GM18511 (cell line): ENCODE data around the gene STK32B.
"Not testable (repeated sequence)": the region's sequence is repeated elsewhere in the genome, so short reads cannot be mapped to it uniquely, and the experiment has no call there.

Experiments used
- ATAC-seq: cut with Tn5 transposase; IDR thresholded peaks from one replicate; pipeline ENCODE4 v1.9.1; 2021; ENCODE audit warnings: mild to moderate bottlenecking, moderate library complexity; ENCODE audit not compliant: unreplicated experiment

Gene STK32B

DNA sequence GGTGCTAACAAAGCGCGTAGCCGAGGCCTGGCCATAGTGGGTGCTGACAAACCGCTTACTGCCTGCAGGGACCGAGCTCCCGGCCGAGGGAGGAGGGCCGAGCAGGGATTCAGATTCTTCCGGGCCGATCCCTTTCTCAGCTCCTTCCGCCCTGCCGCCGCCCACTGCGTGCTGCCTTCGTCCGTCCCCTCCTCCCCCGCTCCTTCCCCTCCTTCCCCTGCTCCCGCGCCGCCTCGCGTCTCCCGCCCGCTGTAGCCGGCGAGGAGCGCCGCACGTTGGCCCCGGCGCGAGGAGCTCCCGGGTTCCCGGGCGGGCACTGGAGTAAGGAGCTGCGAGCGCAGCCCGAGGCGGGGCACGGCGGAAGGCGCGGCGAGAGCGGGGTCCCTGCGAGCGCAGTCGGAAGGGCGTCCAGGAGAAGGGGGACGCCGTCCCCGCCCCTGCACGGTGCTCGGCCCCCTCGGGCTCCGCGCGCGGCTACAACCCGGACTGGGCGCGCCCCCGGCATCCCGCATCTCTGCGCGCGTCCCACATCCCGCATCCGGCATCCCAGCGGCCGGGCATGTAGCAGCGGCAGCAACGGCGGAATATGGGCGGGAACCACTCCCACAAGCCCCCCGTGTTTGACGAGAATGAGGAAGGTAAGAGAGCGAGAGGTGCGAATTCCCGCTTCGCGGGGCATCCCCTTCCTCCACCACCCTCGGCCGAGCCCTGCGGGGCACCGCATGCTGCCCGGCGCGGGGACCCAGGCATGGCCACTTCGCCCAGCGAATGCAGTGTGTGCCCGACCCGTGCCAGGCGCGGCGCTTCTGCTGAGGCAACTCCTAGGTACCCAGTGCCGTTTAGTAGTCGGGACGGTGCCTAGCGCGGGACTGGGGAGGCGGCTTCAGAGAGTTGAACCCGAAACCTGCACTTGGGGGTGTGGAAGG is at the start of gene STK32B:
TSS of gene STK32B (plus strand) at position 203 of the 926 bp plus-strand sequence.
- ATAC-seq, result no peak

DNA sequence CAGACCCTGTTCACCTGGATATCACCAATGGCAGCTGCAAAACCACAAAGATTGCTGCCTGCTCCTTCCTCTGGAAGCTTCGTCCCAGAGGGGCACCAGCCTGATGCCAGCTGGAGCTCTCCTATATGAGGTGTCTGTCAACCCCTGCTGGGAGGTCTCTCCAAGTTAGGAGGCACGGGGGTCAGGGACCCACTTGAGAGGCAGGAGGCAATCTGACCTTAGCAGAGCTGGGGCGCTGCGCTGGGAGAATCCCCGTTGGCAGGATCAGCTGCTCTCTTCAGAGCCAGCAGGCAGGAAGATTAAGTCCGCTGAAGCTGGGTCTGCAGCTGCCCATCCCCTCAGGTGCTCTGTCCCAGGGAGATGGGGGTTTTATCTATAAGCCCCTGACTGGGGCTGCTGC is 49.6 kb upstream of the STK32B start:
- not testable (repeated sequence) for ATAC-seq

DNA sequence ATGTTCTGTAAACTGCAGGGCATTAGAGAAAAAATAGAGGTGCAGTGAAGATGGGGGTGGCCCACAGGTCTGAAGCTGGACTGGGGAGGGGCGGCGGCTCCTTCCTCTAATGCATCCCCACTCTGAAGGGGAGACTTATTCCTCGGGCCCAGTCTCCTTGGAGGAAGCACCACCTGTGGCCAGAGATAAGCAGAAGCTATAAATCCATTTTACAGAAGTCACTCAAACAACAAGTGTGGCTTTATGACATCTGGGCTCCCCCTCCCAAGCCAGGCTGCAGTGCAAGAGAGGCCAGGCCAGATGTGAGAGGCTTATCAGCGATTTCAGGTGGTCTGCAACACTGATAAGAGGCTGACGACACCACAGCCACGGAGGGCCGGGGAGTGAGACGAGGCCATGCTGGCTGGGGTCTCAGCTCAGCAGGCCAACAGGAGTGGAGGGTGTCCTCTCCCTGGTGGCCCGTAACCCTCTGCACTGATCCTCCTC is 47.9 kb upstream of the STK32B start:
- ATAC-seq, result no peak

DNA sequence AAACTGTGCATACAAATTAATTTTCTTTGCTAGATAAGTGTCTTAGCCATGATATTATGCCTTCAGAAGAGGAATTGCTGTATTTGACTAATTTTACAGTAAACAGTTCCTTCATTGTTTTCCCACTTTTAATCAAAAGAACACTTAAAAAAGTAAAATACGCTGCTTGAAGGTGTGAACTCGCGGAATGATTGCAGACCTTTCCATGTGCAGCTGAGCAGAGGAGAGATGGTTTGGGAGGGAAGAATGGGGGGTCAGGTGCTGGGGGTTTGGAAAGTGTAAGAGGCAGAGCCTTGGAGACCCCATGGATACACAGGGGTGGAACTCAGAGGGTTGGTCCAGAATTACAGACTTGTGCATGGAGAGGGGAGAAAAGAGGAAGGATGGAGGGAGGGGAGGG is 47.4 kb upstream of the STK32B start:
- ATAC-seq, result no peak

DNA sequence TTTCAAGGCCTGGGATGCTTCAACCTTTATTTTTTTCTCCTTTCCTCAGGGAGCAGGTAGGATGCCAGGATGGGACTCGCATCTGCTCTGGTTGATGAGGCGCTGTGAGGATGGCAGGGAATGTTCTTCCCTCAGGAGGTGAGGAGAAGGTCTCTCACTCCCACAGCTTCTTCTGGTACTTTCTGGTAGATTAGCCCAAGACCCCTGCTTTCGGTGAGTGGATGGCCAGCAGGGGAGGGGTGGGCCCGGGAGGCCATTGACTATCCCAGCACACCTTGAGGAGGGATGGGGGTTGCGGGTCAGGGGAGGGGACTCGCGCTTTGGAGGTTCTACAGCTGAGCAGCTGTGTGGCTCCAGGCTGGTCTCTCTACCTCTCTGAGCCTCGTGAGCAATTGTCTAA is 46.8 kb upstream of the STK32B start:
- no peak for ATAC-seq

DNA sequence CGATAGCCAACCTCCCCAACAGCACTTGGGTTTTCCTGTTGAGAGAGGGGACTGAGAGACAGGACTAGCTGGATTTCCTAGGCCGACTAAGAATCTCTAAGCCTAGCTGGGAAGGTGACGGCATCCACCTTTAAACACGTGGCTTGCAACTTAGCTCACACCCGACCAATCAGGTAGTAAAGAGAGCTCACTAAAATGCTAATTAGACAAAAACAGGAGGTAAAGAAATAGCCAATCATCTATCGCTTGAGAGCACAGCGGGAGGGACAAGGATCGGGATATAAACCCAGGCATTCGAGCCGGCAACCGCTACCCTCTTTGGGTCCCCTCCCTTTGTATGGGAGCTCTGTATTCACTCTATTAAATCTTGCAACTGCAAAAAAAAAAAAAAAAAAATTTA is 44.3 kb upstream of the STK32B start:
- ATAC-seq, result not testable (repeated sequence)

DNA sequence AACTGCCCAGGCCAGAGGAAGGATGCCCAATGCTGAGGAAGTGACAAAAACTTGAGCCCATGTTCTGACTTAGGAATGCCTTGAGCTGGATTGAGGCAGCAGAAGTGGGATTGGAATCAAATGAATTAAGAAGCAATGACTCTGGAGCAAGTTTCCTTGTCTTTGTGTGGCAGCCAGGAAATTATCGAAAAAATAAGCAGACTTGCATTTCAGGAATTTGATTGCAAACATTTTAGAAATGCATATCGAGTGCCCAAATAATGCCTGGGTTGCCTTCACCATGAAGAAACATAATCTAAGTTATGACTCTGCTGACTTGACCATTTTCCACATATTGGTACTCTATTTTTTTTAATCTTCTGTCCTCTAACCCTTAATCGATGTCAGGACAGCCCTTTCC is 41.5 kb upstream of the STK32B start:
- no peak for ATAC-seq

DNA sequence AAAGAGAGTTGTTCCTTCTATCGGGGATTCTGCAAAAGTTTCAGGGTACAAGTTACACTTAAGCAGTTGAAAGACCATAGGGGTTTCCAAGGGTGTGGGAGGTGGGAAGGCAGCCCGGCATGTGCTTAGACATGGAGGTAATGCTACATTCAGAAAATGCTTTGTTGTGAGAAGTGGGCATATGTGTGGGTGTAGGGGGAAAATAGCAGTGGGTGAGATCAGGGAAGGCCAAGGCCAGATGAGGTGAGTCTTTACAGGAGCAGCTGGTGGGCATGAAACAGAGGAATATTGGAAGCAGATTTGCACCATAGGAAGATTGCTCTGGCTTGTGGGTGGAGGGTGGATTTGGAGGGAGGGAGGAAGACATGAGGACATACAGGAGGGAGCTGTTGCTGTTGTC is 40.3 kb upstream of the STK32B start:
- ATAC-seq, result no peak

DNA sequence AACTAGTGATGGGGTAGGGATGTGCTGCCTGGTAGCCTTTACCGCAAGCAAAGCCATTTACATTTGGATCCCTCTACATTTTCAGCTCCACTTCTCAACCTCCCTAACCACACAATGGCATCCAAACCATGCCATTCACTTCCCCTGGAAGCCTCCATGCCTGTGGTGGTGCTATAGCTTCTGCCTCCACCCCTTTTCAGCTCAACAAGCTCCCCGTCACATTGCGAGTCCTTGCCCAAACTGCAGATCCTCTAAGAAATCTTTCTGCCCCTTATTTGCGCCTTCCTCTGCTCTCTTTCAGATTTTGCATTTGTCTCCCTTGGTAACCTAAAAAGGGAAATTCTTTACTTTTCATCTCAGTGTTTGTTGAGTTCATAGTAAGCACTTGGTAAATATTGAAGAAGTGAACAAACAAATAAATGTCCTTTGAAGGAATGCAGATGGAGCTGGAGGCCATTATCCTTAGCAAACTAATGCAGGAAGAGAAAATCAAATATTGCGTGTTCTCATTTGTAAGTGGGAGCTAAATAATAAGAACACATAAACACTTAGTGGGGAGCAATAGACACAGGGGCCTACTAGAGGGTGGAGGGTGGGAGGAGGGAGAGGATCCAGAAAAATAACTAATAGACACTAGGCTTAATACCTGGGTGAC is 38.9 kb upstream of the STK32B start:
- ATAC-seq, result no peak

DNA sequence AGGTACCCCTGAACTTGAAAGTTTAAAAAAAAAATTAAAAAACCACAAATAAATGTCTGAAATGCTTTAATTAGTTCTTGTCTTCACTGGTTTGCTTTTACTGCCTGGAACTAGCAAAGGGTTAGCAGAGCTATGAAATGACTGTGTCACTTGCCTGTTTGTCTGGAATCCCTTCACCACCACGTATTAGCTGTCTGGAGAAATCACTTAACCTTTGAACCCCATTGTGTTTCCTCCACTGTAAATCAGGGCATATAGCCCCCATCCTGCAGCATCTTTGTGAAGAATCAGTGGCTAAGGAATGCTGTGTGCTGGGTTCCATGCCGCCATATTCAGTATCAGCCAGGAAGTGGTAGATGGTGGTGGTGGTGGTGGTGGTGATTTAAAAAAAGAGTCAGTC is 38.3 kb upstream of the STK32B start:
- no peak for ATAC-seq

DNA sequence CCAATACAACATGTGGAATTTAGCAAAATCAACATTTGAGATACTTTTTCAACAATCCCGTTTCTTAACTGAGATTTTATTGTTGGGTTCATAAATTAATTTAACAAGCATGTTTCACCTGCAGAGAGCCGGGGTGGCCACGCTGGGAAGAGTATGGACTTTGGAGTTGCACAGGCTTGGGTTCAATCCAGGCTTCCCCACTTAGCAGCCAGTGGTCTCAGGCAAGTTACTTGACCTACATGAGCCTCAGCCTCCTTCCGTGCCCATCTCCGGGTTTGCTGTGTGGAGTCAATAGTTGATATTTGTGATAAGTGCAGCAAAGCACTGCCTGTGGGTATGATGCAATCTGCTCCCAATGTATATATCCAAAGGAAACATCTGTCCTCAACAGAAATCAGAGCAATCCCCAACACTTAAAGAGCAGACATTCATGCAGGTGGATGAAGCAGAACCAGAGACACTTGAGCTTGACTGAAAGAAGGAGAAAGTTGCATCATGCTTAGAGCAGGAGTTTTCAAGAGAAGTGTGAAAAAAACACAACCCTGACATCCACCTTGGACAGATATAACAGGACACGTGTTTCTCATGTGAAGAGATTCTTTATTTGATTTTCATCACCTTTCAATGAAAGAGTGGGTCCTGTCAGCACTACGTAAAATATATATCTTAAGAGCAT is 37.1 kb upstream of the STK32B start:
- ATAC-seq, result no peak

DNA sequence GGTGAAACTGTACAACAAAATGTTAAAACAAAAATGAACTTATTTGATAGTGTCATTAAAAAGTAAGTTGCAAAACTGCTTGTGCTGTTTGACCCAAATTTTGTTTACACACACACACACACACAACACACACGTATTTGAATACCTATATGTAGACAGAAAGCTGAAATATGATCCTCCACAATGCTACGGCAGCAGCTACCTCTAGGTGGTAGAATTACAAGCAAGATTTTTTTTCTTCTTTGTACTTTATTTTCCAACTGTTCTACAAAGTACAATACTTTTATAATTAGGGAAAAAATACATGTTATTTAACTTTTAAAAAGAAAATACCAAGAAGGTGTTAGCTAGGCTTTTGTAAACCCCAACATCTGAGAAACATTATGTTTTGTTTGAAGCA is 33.2 kb upstream of the STK32B start:
- no peak for ATAC-seq

DNA sequence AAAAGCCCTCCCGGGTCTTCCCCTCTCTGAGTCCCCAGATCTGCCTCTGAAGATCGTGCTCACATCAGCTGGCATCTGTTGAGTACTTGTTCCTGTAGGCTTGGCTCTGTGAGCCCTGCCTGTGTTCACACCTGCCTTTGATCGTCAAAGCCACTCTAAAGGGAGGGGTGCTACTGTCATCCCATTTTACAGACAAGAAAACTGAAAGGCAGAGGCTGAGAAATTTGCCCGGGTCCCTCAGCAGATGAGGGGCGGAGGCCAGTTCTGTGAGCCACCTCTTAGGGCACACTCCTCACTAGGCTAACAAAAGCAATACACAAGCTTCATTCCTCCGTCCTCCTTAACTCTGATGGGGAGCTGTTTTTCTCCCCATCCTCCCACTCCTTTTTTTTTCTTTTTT is 32.7 kb upstream of the STK32B start:
- no peak for ATAC-seq

DNA sequence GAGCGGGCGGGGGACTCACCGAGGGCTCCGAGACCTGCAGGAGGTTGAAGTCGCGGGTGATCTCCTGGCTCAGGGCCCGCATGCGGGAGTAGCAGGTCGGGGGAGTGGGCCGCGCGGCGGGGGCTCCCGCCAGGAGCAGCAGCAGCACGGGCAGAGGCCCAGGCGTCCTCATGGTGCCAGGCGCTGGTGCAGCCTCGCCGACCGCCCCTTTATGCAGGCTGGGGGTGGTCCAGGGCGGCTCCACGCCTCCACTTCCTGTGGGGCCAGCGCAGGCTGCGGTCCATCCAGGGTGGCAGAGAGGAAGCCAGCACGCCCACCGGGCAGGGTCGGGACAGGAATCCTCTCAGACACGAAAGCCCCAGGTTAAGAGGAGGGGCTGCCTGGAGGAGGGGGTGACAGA is 32.0 kb upstream of the STK32B start, which contains the start of gene CYTL1:
TSS of gene CYTL1 (minus strand) at position 185 of the 400 bp plus-strand sequence. CDS start at position 172, 13 bp downstream.
- no peak for ATAC-seq

DNA sequence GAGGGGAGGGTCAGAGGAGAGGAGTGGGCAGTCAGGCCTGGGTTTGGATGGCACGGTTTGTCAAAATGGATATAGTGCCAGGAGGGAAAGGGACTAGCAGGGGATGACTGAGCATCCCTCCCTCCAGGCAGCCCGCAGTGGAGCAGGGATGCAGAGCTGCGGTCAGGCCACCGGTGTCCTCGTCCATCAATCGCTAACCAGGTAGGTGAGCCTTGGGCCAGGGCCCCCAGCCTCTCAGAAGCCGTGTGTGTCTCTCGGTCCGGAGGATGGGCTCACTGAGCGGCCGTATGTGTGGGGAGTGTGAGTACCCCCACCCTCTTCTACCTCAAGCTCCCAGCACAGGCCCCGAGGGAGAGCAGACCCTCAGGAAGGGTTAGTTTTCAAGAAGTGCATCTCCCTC is 31.5 kb upstream of the STK32B start:
- no peak for ATAC-seq

DNA sequence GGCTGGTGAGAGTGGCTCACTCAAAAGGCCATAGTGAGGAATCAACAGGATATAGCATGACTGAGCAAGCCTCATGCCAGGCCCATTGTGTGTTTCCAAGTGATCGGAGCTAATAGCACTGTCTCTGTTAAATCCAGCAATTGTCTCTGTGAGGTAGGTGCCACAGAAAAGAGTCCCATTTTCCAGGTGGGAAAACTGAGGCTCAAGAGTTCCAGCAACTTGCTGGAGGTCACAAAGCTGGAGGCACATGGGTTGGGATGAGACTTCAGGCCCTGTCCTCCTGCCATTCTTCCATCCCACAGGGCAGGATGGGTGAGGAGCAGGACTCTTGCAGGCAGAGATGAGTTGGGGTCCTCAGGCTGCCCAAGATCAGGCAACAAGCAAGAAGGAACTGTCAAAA is 30.9 kb upstream of the STK32B start:
- ATAC-seq, result no peak

DNA sequence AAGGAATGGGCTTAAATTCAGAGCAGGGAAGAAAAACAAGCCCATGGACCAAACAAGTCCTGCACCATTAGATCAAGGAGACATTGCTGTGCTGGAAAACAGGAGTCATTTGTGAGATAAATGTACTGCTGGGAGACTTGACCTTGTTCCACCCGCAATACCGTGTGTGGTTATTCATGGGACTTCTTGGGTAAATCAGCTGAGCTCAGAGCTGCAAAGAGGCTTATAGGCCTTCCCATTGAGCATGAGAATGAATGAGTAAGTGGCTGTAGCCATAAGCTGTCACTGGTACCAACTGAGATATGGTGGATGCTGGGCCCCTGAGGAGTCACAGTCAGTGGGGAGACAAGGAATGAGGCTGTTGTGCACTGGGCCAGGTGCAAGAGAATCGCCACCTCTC is 29.7 kb upstream of the STK32B start:
- ATAC-seq, result no peak

DNA sequence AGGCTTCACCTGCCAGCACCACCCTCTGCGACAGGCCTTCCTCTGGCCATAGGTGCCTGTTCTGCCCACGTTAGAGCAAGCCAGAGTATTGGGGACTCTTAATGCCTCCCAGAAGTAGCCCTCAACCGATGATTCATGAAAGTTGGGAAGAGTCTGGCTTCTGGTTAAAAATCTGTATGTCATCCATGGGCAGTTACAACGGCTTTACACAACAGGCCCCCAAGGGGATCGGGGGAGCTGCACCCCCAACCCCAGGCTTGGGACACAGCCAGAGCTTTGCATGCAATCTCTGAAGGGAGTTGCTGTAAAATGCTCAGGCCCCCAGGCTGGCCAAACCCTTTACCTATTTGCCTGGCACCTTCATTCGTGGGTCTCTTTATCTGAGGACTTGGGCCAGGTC is 26.6 kb upstream of the STK32B start:
- ATAC-seq, result no peak

DNA sequence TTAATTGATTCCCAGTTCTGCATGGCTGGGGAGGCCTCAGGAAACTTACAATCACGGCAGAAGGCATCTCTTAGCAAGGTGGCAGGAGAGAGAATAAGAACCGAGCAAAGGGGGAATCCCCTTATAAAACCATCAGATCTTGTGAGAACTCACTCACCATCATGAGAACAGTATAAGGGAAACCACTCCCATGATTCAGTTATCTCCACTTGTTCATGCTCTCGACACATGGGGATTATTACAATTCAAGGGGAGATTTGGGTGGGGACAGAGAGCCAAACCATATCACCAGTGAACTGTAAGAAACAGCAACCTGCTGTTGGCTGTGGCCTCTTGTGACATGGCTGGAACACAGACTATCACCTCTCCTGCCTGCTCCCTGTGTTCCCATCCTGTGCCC is 24.9 kb upstream of the STK32B start:
- no peak for ATAC-seq

DNA sequence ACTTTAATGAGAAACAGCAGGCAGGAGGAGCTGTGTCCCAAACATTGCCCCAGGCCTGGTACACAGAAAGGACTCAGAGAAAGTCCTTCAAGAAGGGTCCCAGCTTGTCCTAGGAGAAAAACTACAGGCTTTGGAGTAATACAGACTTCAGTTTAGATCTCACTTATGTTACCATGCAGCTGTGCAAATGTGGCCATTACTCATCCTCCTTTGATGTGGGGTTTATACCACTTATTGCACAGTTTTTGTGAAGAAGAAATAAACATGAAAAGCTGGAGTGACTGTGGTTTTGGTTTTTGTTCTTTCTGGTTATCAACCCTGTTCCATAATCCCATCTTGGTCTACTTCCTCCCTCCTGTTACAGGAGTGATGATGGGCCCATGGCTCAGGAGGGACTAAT is 23.9 kb upstream of the STK32B start:
- ATAC-seq, result no peak

DNA sequence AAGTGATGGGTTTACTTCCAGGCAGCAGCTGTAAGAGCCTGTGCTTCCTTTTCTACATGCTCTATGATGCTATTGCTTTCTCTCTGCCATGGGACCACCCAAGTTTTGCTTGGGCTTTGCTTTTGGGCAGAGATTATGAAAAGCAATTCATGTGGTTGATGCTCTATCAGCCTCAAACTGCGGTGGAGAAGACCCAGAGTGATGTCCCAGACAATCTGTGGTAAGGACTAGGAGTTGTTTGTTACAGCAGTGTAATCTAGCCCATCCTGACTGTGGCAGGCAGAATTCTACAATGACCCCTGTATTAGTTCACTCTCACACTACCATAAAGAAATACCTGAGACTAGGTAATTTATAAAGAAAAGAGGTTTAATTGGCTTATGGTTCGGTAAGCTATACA is 22.8 kb upstream of the STK32B start:
- ATAC-seq, result no peak

DNA sequence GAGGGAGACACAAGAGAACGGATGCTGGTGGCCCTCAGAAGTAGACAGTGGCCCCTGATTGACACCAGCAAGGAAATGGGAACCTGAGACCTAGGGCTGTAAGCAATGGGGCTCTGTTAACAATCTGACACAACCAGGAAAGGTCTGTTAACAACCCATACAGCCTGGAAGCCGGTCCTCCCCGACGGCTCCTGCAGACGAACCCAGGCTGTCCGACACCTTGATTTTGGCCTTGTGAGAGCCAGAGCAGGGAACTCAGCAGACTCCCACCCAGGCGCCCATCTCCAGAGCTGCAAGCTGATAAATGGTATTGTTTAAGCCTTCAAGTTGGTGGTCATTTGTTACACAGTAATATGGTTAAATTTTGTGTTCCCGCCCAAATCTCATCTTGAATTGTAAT is 21.8 kb upstream of the STK32B start:
- ATAC-seq, result no peak
